HUES48 (cell line): ENCODE data around the gene ILDR1.

ENCODE experiments used
- H3K27ac ChIP-seq: one replicate; pipeline ENCODE4 v1.7.0; 2013; ENCODE audit warnings: low read depth, low read length, inconsistent platforms
- H3K27me3 ChIP-seq: 2 replicates; pipeline ENCODE4 v1.6.1; 2013; ENCODE audit warnings: mild to moderate bottlenecking, low read length; ENCODE audit not compliant: control insufficient read depth, insufficient read depth
- H3K36me3 ChIP-seq: 2 replicates; pipeline ENCODE4 v1.6.1; 2013; ENCODE audit warnings: low read length; ENCODE audit not compliant: control insufficient read depth, insufficient read depth
- H3K4me1 ChIP-seq: 2 replicates; pipeline ENCODE4 v1.6.1; 2013; ENCODE audit warnings: mild to moderate bottlenecking, low read length; ENCODE audit not compliant: control insufficient read depth, insufficient read depth
- H3K4me3 ChIP-seq: 2 replicates; pipeline ENCODE4 v1.5.1; 2013; ENCODE audit warnings: mild to moderate bottlenecking, low read depth, low read length
- H3K9ac ChIP-seq: 2 replicates; pipeline ENCODE4 v1.6.1; 2013; ENCODE audit warnings: mild to moderate bottlenecking, low read depth, low read length, moderate library complexity
- H3K9me3 ChIP-seq: 2 replicates; pipeline ENCODE4 v1.6.1; 2013; ENCODE audit warnings: low read length; ENCODE audit not compliant: control insufficient read depth, insufficient read depth

Gene ILDR1

GRCh38 chr3:121992601-121993560 lies 29.2 kb downstream of the ILDR1 start:
- no peaks in the 10 kb centered on the region for H3K36me3 ChIP-seq
- no peak overlapping the region for H3K4me3 ChIP-seq
- H3K4me1 ChIP-seq: 0 out of 2 replicates have a peak, but pooled peaks cover 2% of the 10 kb centered on the region
- H3K27me3 ChIP-seq: no peaks in the 10 kb centered on the region
- no peak overlapping the region for H3K9ac ChIP-seq
- H3K27ac ChIP-seq: no peak overlapping the region
- H3K9me3 ChIP-seq: no peaks in the 10 kb centered on the region

GRCh38 chr3:121989943-121990342 lies 32.1 kb downstream of the ILDR1 start:
- Histone ChIP-seq H3K9me3 (no peaks in the 10 kb centered on the region), H3K4me3 (no peak overlapping the region), H3K4me1 (no peaks in the 10 kb centered on the region), H3K27me3 (no peaks in the 10 kb centered on the region), H3K27ac (no peak overlapping the region), H3K9ac (no peak overlapping the region), H3K36me3 (no peaks in the 10 kb centered on the region)

- Histone ChIP-seq H3K27me3 (no peaks in the 10 kb centered on the region), H3K9me3 (peaks cover 1% of the 10 kb centered on the region; the same call in 1 of the 2 replicates), H3K4me3 (no peak overlapping the region), H3K27ac (no peak overlapping the region), H3K36me3 (no peaks in the 10 kb centered on the region), H3K4me1 (no peaks in the 10 kb centered on the region), H3K9ac (no peak overlapping the region)
Measured at GRCh38 chr3:121988146-121988545, 33.9 kb downstream of the ILDR1 start.

- no peaks in the 10 kb centered on the region for H3K4me1 ChIP-seq
- no peak overlapping the region for H3K9ac ChIP-seq
- no peaks in the 10 kb centered on the region for H3K27me3 ChIP-seq
- no peaks in the 10 kb centered on the region for H3K36me3 ChIP-seq
- H3K27ac ChIP-seq: no peak overlapping the region
- peaks cover 4% of the 10 kb centered on the region; the same call in 1 of the 2 replicates for H3K9me3 ChIP-seq
- no peak overlapping the region for H3K4me3 ChIP-seq
Measured at GRCh38 chr3:121985846-121986245, 36.2 kb downstream of the ILDR1 start.

GRCh38 chr3:121981473-121981872 lies 40.6 kb downstream of the ILDR1 start:
- H3K4me1 ChIP-seq: no peaks in the 10 kb centered on the region
- H3K4me3 ChIP-seq: no peak overlapping the region
- H3K27me3 ChIP-seq: no peaks in the 10 kb centered on the region
- H3K9ac ChIP-seq: no peak overlapping the region
- no peaks in the 10 kb centered on the region for H3K36me3 ChIP-seq
- H3K27ac ChIP-seq: no peak overlapping the region
- H3K9me3 ChIP-seq: peaks cover 4% of the 10 kb centered on the region; the same call in 1 of the 2 replicates

GRCh38 chr3:121980450-121980796 lies 41.6 kb downstream of the ILDR1 start:
- H3K36me3 ChIP-seq: no peaks in the 10 kb centered on the region
- H3K27ac ChIP-seq: no peak overlapping the region
- H3K27me3 ChIP-seq: no peaks in the 10 kb centered on the region
- H3K4me1 ChIP-seq: no peaks in the 10 kb centered on the region
- no peak overlapping the region for H3K9ac ChIP-seq
- no peak overlapping the region for H3K4me3 ChIP-seq
- H3K9me3 ChIP-seq: peaks cover 4% of the 10 kb centered on the region; the same call in 1 of the 2 replicates

GRCh38 chr3:121979734-121980449 lies 42.2 kb downstream of the ILDR1 start:
- no peaks in the 10 kb centered on the region for H3K27me3 ChIP-seq
- no peak overlapping the region for H3K27ac ChIP-seq
- no peak overlapping the region for H3K9ac ChIP-seq
- no peaks in the 10 kb centered on the region for H3K36me3 ChIP-seq
- H3K4me3 ChIP-seq: no peak overlapping the region
- no peaks in the 10 kb centered on the region for H3K4me1 ChIP-seq
- peaks cover 8% of the 10 kb centered on the region for H3K9me3 ChIP-seq

- Histone ChIP-seq H3K27ac (no peak overlapping the region), H3K9me3 (peaks cover 14% of the 10 kb centered on the region), H3K4me1 (no peaks in the 10 kb centered on the region), H3K36me3 (no peaks in the 10 kb centered on the region), H3K9ac (no peak overlapping the region), H3K27me3 (no peaks in the 10 kb centered on the region), H3K4me3 (no peak overlapping the region)
Measured at GRCh38 chr3:121979246-121979645, 42.8 kb downstream of the ILDR1 start.

GRCh38 chr3:121976727-121977126 lies 45.3 kb downstream of the ILDR1 start:
- Histone ChIP-seq H3K36me3 (no peaks in the 10 kb centered on the region), H3K9ac (no peak overlapping the region), H3K9me3 (peaks cover 10% of the 10 kb centered on the region), H3K4me1 (no peaks in the 10 kb centered on the region), H3K27me3 (no peaks in the 10 kb centered on the region), H3K27ac (no peak overlapping the region), H3K4me3 (no peak overlapping the region)

GRCh38 chr3:121975702-121976302 lies 46.2 kb downstream of the ILDR1 start:
- H3K4me3 ChIP-seq: no peak overlapping the region
- H3K9me3 ChIP-seq: peaks cover 10% of the 10 kb centered on the region
- no peaks in the 10 kb centered on the region for H3K27me3 ChIP-seq
- no peaks in the 10 kb centered on the region for H3K36me3 ChIP-seq
- H3K9ac ChIP-seq: no peak overlapping the region
- H3K27ac ChIP-seq: no peak overlapping the region
- H3K4me1 ChIP-seq: no peaks in the 10 kb centered on the region
